GM21737 (cell line): ENCODE measurements around the gene HAUS2.
"Not testable (repeated sequence)": the region's sequence is repeated elsewhere in the genome, so short reads cannot be mapped to it uniquely, and the experiment has no call there.

Experiments used
- ATAC-seq: cut with Tn5 transposase; IDR thresholded peaks from one replicate; pipeline ENCODE4 v1.9.1; 2021; ENCODE audit warnings: mild to moderate bottlenecking, moderate library complexity; ENCODE audit not compliant: unreplicated experiment

Gene HAUS2

GRCh38 chr15:42575188-42576039 lies 26.8 kb downstream of the HAUS2 start, which contains the start of gene STARD9:
TSS of gene STARD9 (plus strand) at chr15:42575606. CDS start at chr15:42575716, 110 bp downstream.
- peak; percentile 92 for ATAC-seq

GRCh38 chr15:42576040-42576594 lies 27.5 kb downstream of the HAUS2 start:
- no peak for ATAC-seq

GRCh38 chr15:42576776-42577175 lies 28.1 kb downstream of the HAUS2 start:
- no peak for ATAC-seq

- no peak for ATAC-seq
Observed at GRCh38 chr15:42577514-42578031, 28.9 kb downstream of the HAUS2 start.

GRCh38 chr15:42578984-42579537 lies 30.4 kb downstream of the HAUS2 start:
- no peak for ATAC-seq

- peak; percentile 72 for ATAC-seq
Observed at GRCh38 chr15:42581272-42581730, 32.7 kb downstream of the HAUS2 start.

GRCh38 chr15:42582569-42583375 lies 34.1 kb downstream of the HAUS2 start:
- no peak for ATAC-seq

- no peak for ATAC-seq
Observed at GRCh38 chr15:42584031-42584765, 35.6 kb downstream of the HAUS2 start.

- no peak for ATAC-seq
Observed at GRCh38 chr15:42590619-42591237, 42.1 kb downstream of the HAUS2 start.

GRCh38 chr15:42591238-42591934 lies 42.7 kb downstream of the HAUS2 start:
- ATAC-seq, result no peak

- no peak for ATAC-seq
Observed at GRCh38 chr15:42592716-42593115, 44.1 kb downstream of the HAUS2 start.

GRCh38 chr15:42593143-42593542 lies 44.5 kb downstream of the HAUS2 start:
- ATAC-seq, result no peak

- ATAC-seq, result no peak
Observed at GRCh38 chr15:42594095-42594494, 45.5 kb downstream of the HAUS2 start.

- ATAC-seq, result no peak
Observed at GRCh38 chr15:42595626-42596240, 47.1 kb downstream of the HAUS2 start.

GRCh38 chr15:42601316-42601715 lies 52.7 kb downstream of the HAUS2 start:
- ATAC-seq, result not testable (repeated sequence)

- no peak for ATAC-seq
Observed at GRCh38 chr15:42602501-42602900, 53.9 kb downstream of the HAUS2 start.

- no peak for ATAC-seq
Observed at GRCh38 chr15:42603978-42604377, 55.3 kb downstream of the HAUS2 start.

- peak; percentile 44 for ATAC-seq
Observed at GRCh38 chr15:42604894-42605744, 56.5 kb downstream of the HAUS2 start.
